GM19193 (cell line): ENCODE results near the gene ODF2.

ENCODE experiments used
- POLR2A ChIP-seq: IDR thresholded peaks from 4 replicates; pipeline ENCODE4 v1.6.1; 2011; ENCODE audit not compliant: insufficient read depth, insufficient read length; ENCODE audit errors: extremely low read depth

ODF2 gene

GRCh38 chr9:128456613-128457061 lies 831 bp downstream of the ODF2 start:
- TF ChIP-seq POLR2A, result no peak

GRCh38 chr9:128457207-128457606 lies 1.4 kb downstream of the ODF2 start:
- no peak for TF ChIP-seq POLR2A

DNA sequence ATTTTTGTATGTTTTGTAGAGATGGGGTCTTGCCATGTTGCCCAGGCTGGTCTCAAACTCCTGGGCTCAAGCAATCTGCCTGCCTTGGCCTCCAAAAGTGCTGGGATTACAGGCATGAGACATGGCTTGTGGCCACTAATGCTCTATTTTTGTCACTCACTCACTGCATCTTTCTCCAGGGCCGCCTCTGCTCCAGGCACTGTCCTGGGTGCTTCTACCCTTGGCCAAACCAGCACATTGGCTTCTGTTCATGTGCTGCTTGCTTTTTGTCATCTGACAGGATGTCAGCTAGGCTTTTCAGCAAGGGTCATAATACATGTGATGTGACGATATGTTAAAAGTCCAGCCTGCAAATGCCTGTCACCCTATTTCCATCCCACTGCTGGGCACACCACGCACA lies 3.2 kb downstream of the ODF2 start:
- no peak for TF ChIP-seq POLR2A

GRCh38 chr9:128469070-128469469 lies 13.3 kb downstream of the ODF2 start:
- no peak for TF ChIP-seq POLR2A

- no peak for TF ChIP-seq POLR2A
Observed at GRCh38 chr9:128470560-128470959, 14.8 kb downstream of the ODF2 start.

- TF ChIP-seq POLR2A, result no peak
Observed at GRCh38 chr9:128473104-128473503, 17.3 kb downstream of the ODF2 start.

DNA sequence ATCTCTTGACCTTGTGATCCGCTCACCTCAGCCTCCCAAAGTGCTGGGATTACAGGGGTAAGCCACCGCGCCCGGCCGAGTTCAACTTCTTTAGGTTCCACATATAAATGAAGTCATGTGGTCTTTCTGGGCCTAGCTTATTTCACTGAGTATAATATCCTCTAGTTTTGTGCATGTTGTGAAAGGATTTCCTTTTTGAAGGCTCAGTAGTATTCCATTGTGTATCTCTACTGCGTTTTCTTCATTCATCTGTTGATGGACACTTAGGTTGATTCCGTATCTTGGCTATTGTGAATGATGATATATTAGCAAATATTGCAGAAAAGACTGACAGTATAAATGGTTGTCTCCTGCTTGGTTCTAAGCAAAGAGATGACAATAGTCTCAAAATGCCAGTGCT lies 20.1 kb downstream of the ODF2 start:
- TF ChIP-seq POLR2A, result no peak

GRCh38 chr9:128479262-128479661 lies 23.5 kb downstream of the ODF2 start:
- TF ChIP-seq POLR2A, result no peak

- no peak for TF ChIP-seq POLR2A
Observed at GRCh38 chr9:128481561-128481960, 25.8 kb downstream of the ODF2 start.

GRCh38 chr9:128482186-128482585 lies 26.4 kb downstream of the ODF2 start:
- TF ChIP-seq POLR2A, result no peak

DNA sequence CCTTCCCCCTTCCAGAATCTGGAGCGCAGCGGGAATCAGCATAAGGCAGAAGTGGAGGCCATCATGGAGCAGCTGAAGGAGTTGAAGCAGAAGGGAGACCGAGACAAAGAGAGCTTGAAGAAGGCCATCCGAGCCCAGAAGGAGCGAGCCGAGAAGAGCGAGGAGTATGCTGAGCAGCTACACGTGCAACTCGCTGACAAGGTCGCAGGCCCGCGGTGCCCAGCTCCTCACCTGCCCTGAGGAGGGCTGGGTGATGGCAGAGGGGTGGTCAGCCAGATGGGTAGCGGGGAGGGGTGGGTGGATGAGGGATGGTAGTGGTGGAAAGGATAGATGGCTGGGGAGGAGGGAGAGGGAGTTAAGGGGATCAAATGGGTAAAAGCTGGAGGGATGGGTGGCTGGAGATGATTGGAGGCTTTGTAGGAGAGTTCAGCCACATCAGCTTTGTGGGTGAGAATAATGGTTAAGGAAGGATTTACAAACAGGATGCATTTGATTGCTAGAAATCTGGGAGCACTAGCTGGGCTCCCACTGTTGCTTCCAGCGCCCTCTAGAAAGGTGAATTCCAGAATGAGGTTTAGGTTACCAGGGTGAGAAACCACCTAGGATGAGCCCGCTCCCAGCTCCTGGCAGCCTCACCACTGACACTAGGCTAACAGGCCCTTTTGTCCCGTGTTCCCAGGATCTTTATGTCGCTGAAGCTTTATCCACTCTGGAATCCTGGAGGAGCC lies 29.0 kb downstream of the ODF2 start:
- TF ChIP-seq POLR2A, result no peak

DNA sequence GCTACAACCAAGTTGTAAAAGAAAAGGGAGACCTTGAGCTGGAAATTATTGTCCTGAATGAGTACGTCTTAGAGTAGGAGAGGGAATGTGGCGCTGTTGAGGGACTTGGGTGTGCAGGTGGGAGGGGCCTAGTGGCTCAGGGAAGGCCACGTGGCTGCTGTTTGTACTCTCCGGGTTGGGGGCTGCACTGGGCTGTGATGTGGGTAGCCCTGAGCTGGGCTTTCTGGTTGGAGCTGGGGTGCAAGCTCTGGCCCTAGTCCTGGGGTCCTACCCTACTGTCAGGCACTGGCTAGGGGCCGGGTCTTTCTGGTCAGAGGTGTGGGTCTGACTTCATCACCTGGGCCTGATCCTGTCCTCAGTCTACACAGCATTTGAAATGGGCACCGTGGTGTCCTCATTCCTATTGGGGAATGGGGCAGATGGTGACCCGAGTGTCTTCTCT lies 29.6 kb downstream of the ODF2 start:
- TF ChIP-seq POLR2A, result no peak

GRCh38 chr9:128486201-128486600 lies 30.4 kb downstream of the ODF2 start:
- no peak for TF ChIP-seq POLR2A

DNA sequence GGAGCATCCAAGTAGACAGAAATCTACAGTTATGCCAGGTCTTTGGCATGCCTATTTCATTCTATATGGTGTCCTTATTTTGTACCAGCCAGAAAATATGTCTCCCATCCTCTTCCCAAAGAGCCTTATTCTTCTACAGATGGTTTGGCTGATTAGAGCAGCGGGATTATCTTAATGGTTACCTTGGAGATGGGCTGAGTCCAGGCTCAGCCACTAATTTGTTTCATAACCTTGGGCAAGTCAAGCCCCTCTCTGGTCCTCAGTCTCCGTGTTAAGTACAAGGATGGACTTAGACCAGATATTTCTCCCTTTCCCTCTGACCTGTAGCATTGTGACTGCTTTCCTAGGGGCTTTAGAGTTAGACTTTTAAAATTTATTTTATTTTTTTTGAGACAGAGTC lies 37.6 kb downstream of the ODF2 start:
- no peak for TF ChIP-seq POLR2A

- TF ChIP-seq POLR2A, result no peak
Observed at GRCh38 chr9:128494108-128494745, 38.4 kb downstream of the ODF2 start.

DNA sequence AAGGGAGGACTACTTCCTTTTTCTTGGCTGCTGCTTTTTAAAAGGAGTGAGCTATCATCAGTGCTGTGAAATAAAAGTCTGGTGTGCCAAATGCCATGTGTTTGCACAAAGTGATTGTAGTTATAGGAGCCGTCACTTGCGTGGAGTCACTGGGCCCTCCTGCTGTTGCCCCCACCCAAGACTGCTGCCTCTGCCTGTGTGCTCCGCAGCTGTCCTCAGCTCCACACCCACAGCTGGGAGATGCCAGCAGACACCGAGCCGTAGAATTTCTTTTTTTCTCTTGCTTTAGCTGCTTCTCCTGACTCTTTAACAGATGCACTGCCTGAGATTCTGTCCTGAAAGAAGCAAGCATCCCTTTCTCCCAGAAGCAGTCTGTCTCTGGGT lies 38.9 kb downstream of the ODF2 start:
- no peak for TF ChIP-seq POLR2A
